Iris pigment epithelial cell (primary cell): ENCODE data around the gene GPR55.

ENCODE experiments used
- DNase-seq: peaks from one replicate; pipeline ENCODE4 v3.0.0-alpha.2; 2011; ENCODE audit warnings: low read depth

GPR55 gene

DNA sequence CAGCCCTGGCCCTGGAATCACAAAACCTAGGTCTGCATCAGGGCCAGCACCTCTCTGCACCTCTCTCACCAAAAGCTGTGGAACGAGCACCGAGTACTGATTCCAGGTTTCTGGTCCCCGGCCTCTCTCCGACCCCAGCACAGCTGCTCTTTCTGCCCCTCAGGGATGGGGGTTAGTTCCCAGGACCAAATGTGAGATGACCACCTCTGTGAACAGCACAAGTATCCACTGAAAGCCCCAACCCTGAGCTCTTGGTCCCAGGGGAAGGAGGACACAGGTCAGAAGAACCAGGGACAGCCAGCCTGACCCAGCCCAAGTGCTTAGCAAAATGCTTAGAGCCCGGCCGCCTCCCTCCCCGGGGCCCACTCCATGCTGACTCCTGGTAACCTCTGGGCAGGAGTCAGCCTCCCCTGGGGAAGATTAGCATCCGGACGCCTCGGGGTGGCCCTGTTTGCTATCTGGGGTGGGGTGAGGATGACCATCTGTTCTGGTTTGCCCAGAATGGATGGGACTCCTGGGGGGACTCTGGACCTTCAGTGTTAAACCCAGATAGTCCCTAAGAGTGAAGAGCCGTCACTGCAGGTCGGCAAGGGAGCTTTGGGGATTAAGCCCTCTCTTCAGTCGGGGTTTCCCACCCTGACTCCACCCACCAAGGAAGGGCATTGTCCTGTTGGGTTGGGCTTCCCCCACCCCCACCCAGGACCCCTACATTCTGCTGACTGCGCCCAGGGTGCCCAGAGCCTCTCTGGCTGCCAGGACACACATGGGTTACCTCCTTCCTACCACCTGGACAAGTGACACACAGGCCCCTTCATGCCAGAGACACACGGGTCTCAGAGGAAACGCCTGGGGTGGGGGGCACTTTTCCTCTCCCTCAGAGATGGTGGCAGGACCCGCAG, 9.4 kb upstream of the GPR55 start:
- no peak for DNase-seq

DNA sequence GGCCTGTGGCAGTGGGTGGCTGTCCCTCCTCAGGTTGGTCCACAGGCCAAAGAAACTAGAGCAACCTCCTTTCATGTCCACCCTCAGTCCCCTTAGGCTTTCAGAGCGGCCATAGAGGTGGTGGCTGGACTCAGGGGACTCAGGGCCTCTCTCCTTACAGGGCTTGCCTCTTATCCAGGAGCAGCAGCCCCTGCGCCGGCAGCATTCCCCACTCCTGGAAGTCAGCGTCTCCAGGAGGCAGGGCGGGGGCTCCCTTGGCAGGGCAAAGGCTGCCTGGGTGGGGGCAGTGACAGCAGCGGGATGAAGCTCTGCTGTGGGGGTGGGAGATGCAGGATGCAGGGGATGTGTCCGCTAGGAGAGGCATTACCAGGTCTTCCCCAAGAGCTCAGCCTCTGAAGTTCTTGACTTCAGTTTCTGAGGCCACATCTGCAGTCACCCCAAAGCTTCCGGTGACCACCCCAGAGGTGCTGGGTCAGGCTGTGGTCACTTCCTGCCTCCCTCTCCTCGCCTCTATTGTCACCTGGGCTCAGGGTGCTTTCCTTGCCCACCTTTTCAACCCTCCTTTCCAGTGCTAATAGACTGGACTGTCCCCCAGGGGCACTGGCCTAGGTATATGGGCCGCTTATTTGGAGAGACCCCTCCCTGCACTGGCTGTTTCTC, 8.6 kb upstream of the GPR55 start:
- DNase-seq: no peak

- peak; percentile 65 for DNase-seq
Observed at GRCh38 chr2:230932556-230933511, 7.8 kb upstream of the GPR55 start.

DNA sequence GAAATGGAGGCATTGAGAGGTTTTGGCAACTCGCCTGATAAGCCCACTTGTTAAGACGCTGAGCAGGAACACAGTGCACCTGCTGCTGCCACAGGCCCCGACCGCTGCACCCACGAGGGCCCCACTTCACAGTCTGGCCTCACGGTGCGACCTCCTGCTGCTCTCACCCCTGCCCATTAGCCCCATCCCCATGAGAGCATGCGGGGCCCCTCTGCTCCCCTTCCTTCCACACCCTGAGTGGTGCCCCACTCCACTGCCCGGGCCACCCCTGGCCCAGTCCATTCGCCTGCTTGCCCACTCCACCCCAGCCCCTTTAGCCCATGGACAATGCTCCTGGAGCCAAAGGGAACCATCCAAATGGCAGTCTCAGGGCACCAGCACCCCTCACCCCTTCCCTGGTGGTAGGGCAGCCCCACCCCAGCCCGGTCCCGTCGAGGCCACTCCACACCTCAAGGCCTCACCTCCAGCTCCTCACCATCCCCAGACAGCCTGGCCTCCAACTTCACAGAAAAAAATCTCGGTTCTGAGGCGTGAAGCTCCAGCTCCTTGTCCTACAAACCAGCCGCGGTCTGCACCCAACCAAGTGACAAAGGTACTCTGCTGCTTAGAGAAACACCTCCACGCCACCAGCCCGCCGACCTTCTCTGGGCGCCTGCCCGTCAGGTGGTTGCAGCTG, 6.7 kb upstream of the GPR55 start:
- DNase-seq: no peak

DNA sequence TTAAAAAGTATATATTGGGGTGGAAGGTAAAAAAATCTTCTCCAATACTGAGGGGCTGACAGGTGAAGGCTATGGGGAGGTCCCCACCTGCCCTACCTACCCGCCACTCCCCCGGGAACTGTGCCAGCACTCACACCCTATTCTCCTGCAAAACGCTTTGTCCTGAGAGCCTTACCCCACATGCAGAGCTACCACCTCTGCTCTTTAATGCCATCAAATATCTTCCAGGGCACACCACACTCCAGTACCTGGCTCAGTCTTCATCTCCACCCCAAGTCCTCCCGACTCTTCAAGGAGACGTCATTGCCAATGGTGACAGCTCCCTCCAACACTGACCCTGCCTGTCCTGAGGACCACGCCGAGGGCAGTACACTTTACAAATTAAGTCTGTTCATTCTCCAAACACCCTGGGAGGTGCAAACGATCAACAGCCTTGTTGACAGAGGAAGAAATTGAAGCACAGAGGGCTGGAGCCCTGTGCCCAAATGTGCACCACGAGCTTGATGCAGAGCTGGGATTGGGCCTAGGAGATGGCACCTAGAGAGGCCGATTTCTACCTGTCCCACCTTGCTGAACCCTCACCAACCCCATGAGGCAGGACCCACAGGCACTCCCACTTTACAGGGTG, 6.0 kb upstream of the GPR55 start:
- DNase-seq: no peak

DNA sequence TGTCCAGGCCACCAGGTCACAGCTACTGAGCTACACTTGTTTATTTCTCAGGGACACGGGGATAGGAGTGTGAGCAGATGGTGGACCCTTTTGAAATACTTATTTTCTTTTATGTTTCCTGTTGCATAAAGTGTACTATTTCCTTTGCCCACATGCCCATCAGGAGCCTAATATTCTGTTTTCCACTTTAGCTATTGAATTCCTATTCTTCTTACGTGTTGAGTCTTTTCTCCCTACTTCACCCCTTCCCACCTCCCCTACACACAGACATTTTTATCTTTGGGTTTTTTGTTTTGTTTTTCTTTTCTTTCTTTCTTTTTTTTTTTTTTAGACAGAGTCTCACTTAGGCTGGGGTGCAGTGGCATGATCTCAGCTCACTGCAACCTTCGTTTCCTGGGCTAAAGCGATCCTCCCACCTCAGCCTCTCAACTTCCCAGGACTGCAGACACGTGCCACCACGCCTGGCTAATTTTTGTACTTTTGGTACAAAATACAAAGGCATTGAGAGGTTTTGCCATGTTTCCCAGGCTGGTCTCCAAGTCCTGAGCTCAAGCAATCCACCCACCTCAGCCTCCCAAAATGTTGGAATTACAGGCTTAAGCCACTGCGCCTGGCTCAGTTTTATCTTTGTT, 5.2 kb upstream of the GPR55 start:
- no peak for DNase-seq

DNA sequence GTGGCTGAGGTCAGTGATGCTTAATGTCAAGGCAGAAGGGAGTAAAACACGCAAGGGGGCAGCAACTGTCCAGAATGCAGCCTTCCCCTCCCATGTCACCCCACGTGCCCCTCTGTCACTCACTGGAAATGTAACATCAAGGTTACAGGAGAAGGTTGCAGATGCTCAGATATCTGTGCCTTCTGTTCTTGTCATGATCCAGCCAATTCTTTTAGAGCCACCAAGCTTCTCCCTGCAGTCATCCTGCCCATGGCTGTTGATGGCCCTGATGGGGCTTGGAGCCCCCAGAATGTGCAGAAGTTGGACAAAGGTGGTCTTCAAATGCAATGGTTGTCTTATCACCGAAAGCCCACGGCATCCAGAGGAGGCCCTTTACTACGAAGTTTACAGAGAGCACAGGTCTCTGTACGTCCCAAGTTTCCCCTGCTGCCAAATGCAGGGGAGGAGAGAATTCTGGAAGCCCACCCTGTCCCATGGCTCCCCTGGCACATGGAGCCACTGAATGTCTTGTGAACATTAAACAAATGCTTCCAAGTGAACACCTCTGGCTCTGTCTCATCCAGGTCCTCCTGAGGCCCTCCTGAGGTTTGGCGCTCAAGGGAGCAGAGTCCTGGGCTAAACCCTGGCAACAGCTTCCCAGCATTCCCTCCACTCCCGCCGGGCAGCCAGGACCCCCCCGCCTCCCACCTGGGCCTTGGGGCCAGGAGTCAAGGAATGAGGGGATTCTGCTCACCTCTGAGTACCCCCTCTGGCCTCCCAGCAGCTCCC, 4.5 kb upstream of the GPR55 start:
- DNase-seq: no peak

- DNase-seq: no peak
Observed at GRCh38 chr2:230928701-230929380, 3.8 kb upstream of the GPR55 start.

- DNase-seq: no peak
Observed at GRCh38 chr2:230927711-230928341, 2.8 kb upstream of the GPR55 start.

DNA sequence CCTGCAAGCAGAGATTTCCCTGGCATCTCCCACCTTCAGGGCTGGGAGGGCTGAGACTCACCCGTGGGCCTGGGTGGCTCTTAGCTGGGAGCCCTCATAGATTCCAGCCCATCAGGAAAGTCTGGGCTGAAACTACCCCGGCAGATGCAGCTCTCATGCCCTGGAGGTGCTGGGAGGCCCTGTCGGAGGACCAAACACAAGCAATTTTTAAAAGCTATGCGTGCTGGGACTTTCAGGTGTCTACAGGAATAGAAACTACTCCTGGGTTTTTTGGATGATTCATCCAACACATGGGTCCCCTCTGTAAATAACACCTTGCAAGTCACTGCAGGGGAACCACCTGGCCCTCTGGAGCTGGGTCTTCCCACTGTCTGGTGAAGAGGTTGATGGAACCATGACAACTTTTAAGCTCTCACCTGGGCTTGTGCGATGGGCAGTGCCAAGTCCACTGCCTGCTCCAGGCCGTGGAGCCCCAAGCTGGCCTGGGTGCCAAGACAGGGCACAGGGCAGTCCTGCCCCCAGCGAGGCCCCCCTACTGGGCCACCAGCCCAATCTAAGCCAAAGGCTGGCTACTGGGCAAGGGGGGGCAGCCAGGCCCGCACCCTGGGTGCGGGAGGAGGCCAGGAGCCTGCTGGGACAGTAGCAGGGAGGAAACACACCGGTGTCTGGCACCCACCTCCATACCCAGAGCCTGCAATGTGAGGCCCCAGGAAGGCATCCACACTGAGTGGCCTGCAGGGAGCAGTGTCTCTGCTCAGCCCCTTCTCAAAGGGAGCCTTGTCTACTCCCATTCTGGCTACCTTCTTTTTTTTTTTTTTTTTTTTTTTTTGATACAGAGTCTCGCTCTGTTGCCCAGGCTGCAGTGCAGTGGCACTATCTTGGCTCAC, 1.1 kb upstream of the GPR55 start:
- no peak for DNase-seq

GRCh38 chr2:230925443-230925878, 419 bp upstream of the GPR55 start:
- no peak for DNase-seq

- no peak for DNase-seq
Observed at GRCh38 chr2:230924092-230924469, 961 bp downstream of the GPR55 start.

- DNase-seq: no peak
Observed at GRCh38 chr2:230922951-230923717, 1.9 kb downstream of the GPR55 start.

GRCh38 chr2:230921806-230922595, 3.0 kb downstream of the GPR55 start:
- DNase-seq: no peak

GRCh38 chr2:230920167-230920566, 4.9 kb downstream of the GPR55 start:
- DNase-seq: no peak

DNA sequence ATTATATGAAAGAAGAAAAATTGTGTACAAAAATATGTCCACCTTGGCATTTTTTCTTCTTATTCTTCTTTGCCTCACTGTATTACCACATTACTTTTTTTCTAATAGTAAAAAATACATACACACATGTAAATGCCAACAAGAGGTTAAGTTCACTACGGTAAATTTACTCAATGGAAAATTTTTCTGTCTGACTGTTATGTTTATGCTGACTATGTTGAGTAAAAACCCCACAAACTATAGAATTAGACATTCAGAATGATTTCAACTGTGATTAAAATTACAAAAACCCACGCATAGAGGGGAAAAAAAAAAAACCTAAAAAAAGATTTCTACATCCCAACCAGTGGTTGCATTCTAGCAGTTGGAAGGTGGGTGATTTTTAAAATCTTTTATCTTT, 5.4 kb downstream of the GPR55 start:
- no peak for DNase-seq
